NCI-H510A (cell line): Measurements from ENCODE around the gene NOTCH3.

Experiments
- DNase-seq: peaks from one replicate; lab custom pipeline; 2025; lab: John Stamatoyannopoulos, UW

NOTCH3 gene

DNA sequence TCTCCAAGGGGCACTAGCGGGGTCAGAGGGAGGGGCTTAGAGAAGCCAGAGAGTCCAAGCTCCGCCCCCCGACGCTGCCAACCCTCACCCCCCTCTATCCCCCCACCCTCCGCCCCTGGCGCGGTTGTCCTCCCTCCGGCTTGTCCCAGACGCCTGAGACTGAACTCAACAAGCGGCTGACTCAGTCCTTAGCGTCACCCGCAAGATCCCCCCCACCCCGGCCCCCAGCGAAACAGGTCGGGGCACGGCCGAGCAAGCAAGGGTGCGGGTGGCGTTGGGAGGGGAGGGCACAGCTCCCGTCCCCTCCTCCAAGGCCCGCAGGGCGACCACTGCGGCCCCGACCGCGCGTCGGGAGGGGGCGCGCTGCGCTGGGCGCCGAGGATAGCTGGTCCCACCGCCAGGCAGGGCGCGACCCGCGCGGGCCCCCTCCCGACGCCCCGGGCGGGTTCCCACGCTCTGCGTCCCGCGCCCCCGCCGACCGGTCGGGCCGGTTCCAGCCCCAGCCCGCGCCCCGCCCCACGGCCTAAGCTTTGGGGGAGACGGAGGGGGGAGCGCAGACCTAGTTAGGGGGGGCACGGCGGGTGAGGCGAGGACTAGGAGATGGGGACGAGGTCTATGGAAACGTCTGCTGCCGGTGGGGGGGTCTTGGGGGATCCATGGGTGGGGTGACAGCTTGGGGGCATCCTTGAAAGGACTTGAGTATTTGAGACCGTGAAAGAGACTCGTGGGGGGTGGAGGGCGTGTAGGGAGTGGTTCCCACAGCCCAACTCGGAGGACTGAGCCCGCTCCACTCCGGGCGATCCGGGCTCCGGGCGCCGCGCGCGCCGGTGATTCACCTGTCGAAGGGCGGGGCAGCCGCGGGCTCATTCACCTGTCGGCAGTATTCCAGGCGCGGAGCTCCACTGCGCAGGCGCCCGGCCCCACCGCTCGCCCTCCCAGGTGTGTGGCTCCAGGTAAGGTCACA, 5.1 kb downstream of the NOTCH3 start:
- peak; percentile 92 for DNase-seq

DNA sequence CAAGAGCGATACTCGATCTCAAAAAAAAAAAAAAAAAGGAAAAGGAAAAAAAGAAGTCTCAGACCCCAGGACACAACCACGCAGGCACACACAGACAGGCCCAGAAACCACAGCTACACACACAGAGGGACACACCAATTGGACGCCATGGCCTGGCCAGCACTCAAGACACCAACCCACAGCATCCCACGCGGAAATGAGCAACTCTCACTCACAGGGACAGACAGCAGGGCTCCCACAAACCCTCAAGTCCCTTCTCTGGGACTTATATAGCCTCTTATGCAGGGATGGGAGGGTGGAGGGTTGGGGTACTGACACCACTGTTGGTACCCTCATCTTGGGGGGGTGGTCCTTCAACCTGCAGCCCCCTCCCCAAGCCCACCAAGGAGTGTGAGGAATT, 5.9 kb downstream of the NOTCH3 start:
- no peak for DNase-seq

DNA sequence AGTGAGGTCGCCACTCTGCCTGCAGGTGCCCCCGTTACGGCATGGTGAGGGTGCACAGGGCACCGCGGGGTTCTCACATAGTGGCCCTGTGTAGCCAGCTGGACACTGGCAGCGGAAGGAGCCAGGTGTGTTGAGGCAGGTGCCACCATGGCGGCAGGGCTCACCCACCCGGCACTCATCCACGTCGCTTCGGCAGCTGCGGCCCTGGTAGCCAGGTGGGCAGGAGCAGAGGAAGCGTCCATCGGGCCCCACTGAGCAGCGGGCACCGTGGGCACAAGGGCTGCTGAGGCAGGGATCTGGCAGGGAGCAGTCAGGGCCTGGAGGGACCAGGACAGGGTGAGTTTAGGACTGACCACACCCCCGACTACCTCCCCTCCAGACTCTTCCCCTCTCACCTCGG, 8.8 kb downstream of the NOTCH3 start:
- no peak for DNase-seq

DNA sequence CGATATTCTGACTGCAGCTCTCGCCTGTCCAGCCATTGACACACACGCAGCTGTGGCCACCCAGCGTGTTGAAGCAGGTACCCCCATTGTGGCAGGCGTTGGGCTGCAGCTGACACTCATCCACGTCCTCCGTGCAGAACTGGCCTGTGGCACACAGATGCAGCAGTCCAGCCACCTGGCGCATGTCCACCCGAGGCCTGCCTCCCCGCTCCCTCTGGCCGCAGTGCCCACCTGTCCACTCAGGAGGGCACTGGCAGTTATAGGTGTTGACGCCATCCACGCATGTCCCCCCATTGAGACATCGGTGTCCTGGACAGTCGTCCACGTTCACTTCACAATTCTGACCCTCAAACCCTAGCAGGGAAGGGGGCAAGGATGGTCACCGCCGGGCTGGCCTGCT, 9.3 kb downstream of the NOTCH3 start:
- DNase-seq = no peak

DNA sequence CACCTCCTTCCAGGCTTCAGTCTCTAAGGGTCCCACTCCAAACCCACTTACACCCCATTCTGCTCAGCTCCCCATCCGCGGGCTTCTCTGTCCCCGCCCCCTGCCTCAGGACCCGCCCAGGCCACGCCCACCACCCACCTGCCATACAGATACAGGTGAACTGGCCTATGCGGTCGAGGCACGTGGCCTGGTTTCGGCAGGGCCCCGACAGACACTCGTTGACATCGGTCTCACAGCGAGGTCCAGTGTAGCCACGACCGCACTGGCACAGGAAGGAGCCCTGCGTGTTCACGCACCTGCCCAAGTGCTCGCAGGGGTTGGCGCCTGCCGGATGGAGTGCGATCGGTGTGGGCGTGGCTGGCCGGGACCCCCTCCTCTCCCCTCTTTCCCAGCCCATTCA, 11.9 kb downstream of the NOTCH3 start:
- DNase-seq = no peak

DNA sequence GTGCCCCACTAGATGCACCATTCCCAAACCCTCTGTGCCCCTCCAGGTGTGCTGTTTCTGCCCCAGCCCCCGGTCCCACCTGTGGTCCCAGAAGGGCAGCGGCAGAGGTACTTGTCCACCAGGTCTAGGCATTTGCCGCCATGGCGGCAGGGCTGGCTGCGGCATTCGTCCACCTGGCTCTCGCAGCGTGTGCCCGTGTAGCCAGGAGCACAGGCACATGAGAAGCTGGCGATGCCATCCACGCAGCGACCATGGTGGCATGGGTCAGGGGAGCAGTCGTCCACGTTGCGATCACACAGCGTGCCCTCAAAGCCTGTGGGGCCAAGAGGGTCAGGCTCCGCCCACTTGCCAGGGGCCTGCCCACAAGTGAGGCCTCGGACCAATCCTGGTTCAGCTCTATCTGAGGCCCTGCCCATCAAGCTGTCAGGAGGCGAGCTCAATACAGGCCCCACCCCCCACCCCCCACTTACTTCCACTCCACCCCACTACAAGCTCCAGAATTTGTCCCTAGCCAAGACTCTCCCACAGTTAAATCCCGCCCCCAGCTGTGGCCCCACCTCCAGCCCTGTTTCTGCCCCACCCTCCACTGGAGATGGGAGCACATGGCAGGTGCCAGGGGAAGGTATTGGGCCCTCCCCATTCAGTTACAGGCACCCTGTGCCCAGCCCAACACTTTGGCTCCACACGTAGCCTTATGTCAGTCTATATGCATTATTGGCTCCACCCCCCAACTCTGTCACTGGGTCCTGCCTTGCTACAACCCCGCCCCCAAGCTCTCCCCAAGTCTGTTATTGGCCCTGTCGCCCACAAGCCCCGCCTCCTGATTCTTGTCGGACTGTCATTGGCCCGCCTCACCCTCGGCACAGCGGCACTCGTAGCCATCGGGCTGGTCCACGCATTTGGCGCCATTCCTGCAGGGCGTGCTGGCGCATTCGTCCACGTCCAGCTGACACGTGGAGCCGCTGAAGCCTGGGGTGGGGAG, 13.5 kb downstream of the NOTCH3 start:
- no peak for DNase-seq

DNA sequence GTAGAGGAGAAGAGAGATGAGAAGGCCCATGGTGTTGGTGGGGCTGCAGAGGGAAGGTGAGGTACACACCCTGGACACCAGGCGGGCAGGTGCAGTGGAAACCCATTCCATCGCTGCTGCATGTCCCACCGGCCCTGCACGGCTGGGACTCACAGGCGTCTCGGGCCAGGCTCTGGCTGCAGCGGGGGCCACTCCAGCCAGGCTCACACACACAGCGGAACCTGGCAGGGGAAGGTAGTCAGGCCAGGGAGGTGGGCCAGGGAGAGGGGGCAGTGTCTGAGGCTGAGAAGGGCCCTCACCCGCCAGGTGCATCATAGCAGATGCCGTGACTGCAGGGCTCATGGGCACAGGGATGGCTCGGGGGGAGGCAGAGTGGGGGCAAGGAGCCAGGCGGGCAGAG, 15.6 kb downstream of the NOTCH3 start:
- no peak for DNase-seq

DNA sequence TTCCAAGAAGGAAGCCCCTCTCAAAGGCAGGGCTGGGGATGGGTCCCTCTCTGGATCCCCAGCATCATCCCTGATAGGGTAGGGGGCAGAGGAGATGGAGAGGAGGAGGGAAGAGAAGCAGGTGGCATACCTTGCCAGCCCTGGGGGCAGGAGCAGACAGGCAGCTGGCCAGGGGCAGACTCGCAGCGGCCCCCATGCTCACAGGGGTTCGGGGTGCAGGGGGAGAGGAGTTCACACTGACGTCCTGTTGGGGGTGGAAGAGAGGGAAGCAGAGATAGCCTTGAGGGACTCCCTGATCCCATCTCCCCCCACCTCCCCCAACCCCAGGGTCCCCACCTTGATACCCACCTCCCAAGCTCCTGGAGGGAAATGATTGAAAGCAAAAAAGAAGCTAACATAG, 16.0 kb downstream of the NOTCH3 start:
- DNase-seq = no peak

DNA sequence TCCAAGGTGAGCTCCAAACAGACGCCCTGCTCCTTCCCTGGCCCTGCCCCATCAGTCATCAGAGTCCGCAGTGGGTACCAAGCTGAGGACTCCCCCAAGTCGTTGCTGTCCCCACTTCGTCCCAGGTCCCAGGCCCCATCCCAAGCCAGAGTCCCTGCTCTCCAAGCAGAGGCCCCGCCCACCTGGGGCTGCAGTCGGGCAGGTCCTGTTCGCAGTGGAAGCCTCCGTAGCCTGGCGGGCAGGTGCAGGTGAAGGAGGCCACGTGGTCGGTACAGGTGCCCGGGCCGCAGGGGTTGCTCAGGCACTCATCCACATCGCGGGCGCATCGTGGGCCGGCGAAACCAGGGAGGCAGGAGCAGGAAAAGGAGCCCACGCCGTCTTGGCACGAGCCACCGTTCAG, 19.4 kb downstream of the NOTCH3 start:
- peak; percentile 83 for DNase-seq

DNA sequence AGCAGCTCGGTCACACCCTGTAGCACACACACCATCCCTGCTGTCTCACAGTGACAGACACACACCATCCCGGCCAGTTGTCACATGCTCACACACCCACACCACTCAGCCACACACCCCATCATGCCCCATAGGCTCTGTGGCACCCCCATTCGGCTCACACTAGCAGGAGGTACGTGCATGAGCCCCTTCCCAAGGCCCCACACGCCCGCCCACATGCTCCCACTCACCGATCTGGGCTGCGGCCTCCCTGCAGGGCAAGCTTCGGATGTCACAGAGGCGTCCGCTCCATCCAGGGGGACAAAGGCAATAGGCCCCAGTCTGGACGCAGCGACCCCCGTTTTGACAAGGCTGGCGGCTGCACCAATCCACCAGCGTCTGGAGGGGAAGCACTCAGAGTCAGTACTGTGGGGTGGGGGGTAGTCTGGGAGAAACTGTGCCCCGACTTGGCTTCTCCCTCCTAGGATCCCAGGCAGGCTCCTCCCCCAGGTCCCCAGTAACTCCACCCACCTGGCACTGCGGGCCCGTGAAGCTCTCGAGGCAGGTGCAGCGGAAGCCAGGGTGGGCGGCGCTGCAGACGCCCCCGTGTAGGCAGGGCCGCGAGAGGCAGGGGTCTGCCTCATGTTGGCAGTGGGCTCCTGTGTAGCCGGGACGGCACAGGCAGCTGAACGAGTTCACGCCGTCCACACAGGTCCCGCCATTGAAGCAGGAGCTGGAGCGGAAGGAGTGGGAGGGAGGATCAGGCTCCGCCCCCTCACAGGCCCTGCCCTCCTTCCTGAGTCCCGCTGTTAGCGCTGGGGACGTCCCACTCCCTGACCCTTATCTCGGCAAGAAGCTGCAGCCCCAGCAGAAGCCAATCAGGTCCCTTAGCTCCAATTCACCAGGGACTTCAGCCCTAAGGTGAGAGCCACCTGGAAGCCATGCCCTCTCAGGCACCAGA, 20.1 kb downstream of the NOTCH3 start:
- DNase-seq = peak; percentile 82

DNA sequence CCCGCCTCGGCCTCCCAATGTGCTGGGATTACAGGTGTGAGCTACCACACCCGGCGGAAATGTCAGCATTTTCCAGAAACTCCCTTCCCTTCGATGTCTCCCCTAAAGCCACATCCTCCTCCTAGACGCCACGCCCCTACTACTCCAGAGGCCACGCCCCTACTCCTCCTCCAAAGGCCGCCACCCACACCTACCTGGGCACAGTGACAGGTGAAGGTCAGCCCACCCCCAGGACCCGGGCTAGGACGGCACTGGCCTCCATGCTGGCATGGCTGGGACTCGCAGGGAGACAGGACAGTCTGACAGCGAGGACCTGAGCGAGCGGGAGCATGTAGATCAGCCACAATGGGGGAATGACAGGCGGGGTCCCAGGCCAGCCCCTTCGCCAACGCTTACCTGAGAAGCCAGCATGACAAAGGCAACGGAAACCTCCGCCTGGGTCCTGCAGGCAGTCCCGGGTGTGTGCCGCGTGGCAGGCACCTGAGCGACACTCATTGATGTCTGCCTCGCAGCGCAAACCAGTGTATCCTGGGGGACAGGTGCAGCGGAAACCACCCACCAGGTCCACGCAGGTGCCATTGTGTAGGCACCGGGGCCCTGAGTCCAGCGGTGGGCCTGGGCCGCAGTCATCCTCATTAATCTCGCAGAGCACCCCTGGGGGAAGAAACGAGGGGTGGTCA, 22.0 kb downstream of the NOTCH3 start:
- no peak for DNase-seq

DNA sequence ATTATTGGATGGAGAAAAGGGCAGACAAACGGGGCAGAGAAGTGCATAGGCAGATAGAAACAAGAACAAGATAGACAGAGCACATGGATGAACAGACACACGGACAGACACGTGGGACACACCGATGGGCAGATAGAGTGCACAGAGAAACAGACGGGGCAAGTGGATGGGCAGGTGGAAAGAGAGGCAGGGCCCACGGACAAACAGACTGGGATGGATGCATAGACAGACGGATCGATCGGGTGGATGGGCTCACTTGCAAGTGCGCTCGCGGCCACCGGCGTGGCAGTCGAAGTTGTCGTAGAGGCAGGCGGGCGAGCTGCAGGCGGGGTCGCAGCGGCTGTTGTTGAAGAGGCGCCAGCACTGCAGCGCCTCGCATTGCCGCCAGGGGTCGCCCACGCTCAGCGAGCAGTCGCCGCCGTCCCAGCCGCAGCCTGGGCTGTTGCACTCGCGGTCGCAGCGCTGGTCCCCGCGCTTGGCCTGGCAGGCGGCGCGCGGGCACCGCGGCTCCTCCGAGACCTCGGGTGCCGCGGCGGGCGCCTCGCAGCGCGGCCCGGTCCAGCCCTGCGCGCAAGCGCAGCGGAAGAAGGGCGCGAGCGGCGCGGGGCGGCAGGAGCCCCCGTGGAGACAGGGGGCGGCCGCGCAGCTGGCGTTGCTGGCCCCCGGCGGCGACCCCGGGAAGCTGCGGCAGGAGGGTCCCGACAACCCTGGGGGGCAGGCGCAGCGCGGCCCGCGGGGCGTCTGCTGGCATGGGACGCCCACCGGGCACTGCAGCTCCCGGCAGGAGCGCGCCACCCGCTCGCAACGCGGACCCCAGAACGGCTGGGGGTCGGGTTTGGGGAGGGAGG, 23.3 kb downstream of the NOTCH3 start:
- peak; percentile 68 for DNase-seq

DNA sequence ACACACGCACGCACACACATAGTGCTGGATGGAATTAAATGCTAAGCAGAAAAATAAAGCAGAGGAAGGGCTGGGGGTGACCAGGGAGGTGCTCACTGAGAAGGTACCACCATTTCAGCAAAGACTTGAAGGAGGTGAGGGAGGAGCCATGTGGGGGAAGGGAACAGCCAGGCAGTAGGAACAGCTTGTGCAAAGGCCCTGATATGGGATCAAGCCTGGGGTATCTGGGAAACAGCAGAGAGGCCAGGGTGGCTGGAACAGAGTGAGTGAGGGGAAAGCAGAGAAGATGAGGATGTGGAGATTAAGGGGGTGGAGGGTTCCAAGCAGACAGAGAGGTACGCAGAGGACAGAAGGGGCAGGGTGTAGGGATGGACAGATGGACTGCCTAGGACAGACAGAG, 25.2 kb downstream of the NOTCH3 start:
- no peak for DNase-seq

DNA sequence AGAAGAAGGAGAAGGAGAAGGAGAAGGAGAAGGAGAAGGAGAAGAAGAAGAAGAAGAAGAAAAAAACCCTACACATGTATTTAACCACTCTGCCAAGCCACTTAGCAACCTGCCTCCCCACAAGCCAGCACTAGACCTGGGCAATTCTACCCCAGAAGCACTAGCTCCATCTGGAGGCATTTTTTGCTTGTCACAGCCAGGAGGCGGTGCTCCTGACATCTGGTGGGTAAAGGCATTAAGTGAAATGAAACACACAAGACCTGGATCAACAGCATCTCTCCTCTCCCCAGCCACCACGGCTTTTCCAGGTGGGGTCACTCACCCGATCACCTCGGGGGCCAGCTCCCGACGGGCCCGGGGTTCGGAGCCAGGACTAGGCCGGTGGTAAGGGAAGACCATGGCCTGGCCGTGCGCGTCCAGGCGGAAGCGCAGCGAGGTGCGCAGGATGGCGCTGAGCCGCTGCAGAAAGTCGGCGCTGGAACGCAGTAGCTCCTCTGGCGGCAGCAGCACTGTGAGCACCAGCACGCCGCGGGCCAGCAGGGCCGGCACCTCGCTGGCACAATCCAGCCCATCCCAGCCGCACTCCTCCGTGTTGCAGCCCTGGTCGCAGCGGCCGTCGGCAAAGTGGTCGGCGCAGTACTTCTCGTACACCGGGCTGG, 26.9 kb downstream of the NOTCH3 start:
- no peak for DNase-seq

DNA sequence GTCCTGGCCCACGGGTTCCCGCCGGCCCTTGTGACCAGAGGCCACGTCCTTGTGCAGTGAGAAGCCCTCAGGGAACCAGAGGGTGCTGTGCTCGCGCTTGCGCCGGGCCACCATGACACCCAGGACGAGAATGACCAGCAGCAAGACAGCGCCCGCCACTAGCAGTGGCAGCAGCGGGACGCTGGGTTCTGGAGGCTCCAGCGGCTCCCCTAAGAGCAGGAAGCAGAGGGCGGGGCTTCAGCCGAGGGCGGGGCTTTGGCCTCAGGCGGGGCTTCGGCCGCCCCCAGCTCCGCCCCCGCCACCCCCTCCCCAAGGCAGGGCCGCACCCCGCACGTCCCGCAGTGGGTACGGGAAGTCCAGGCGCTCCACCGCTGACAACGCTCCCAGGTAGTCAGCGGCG, 30.4 kb downstream of the NOTCH3 start:
- no peak for DNase-seq

DNA sequence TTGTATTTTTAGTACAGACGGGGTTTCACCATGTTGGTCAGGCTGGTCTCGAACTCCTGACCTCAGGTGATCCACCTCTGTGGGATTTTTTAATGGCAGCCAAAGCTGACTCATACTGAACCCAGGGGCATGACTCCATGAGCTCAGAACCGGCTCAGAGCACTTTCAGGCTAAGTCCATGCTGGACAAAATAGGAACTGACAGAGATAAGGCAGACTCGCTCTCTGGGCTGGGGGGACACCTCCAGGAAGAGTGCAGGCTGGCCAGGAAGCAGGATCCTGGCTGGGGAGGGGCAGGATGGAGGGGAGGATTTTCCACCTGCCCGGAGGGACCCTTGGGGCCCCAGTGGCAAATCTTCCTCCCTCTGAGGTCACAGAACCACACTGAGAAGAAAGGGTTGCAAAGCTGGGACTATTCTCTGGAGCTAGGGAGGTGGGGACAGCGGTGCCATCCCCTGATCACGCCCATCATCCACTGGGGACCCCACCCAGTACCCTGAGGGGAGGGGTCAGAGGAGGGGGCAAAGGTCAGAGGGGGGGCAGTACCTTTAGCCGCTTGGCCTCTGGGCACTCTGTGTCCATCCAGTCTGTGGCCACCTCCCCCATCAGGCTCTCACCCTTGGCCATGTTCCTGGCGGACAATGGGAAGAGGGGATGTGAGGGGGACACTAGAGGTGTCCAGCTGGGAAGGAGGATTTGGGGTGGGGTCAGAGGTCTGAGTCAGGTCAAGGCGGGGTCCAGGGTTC, 31.1 kb downstream of the NOTCH3 start:
- DNase-seq = no peak

DNA sequence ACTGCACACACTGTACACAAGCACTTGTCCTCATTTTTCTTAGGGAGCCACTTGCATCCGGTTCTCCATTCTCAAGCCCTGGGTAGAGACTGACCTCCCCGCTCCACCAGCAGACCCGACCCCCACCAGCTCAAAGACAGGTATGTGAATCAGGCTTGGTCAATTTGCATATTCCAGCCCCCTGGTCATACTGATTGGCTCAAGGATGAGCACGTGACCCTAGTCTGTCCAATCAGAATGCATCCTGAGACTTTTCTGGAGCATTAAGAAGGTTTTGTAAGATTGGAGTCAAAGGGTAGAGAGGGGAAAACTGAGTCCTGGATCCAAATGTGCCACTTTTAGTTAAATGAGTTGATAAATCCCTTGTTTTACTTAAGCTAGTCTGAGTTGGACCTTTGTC, 34.1 kb downstream of the NOTCH3 start:
- DNase-seq = no peak

DNA sequence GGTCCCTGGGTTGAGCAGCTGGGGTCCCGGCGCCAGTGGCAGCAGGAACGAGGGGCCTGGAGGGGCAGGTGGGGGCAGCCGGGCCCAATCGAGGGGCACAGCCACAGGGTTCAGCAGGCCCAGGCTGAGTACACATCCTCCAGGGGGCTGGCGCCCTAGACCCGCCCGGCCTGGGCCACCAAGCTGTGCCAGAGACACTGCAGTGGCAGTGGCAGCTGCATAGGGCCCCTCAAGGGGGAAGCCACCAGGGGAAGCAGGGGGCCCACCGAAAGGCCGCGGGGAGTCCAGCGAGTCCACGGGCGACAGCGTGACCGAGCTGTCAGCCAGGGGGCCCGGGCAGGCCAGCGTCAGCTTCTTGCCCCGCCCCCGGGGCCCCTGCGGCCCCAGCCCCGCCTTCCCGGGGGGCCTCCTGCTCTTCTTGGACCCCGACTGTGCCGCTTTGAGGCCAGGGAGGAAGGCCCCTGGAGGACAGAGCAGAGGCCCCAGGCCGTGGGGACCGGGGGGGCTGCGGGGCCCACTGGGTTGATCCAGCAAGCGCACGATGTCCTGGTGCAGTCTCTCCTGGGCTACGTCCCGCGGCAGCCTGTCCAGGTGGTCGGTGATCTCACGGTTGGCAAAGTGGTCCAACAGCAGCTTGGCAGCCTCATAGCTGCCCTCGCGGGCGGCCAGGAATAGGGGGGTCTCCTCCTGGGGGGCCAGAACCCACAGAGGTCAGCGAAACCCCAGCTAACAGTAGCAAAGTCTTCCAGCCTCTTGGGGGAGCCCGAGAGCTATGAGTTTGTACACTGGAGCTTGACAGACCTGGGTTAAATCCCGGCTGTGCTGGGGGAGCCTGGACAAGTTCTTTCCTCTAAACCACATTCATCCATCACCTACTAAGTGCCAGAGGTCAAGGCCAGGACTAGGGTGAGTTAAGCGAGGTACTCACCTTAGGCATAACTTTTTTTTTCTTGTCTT, 39.5 kb downstream of the NOTCH3 start:
- DNase-seq = no peak
